Loucy (cell line): ENCODE data around the gene PRSS21.
A peak's percentile ranks its signal among the peaks of the same experiment; 100 is the strongest.

ENCODE experiments used
- H2AFZ ChIP-seq: fragments of 200-600 bp; sonication (generic); 2 replicates; pipeline ENCODE4 v1.6.0; 2016; ENCODE audit warnings: antibody characterized with exemption, mild to moderate bottlenecking, low read length, moderate library complexity
- H3F3A ChIP-seq: fragments of 200-600 bp; 2 replicates; pipeline ENCODE4 v1.6.0; 2016; ENCODE audit warnings: antibody characterized with exemption, low read depth, mild to moderate bottlenecking
- H3K27me3 ChIP-seq: fragments of 200-600 bp; sonication (generic); 2 replicates; pipeline ENCODE4 v1.6.1; 2014; ENCODE audit warnings: low read length, mild to moderate bottlenecking; ENCODE audit not compliant: insufficient read depth, poor library complexity, severe bottlenecking
- H3K36me3 ChIP-seq: fragments of 200-600 bp; sonication (generic); 2 replicates; pipeline ENCODE4 v1.6.1; 2016; ENCODE audit warnings: low read length; ENCODE audit not compliant: insufficient read depth
- H3K4me1 ChIP-seq: fragments of 200-600 bp; sonication (generic); 2 replicates; pipeline ENCODE4 v1.5.1; 2014; ENCODE audit warnings: low read length, mild to moderate bottlenecking; ENCODE audit not compliant: insufficient read depth, poor library complexity, severe bottlenecking
- H3K4me2 ChIP-seq: fragments of 200-600 bp; sonication (generic); 2 replicates; pipeline ENCODE4 v1.6.0; 2014; ENCODE audit warnings: antibody characterized with exemption, low read length, low read depth, mild to moderate bottlenecking; ENCODE audit not compliant: poor library complexity, severe bottlenecking
- H3K4me3 ChIP-seq: fragments of 200-600 bp; sonication (generic); 2 replicates; pipeline ENCODE4 v1.5.1; 2014; ENCODE audit warnings: low read length, mild to moderate bottlenecking, mixed read lengths; ENCODE audit not compliant: poor library complexity, severe bottlenecking
- H3K79me2 ChIP-seq: fragments of 200-600 bp; sonication (generic); 2 replicates; pipeline ENCODE4 v1.6.1; 2014; ENCODE audit warnings: low read length; ENCODE audit not compliant: insufficient read depth
- H3K9ac ChIP-seq: fragments of 200-600 bp; sonication (generic); 2 replicates; pipeline ENCODE4 v1.6.0; 2014; ENCODE audit warnings: mild to moderate bottlenecking, low read depth, low read length, moderate library complexity; ENCODE audit not compliant: poor library complexity, severe bottlenecking
- H3K9me2 ChIP-seq: fragments of 200-600 bp; sonication (generic); replicated peaks from 2 replicates; pipeline ENCODE4 v1.6.1; 2016; ENCODE audit warnings: low read depth, low read length, mixed read lengths
- H3K9me3 ChIP-seq: fragments of 200-600 bp; sonication (generic); 2 replicates; pipeline ENCODE4 v1.6.1; 2014; ENCODE audit warnings: mild to moderate bottlenecking, antibody characterized with exemption, low read length, low read depth; ENCODE audit not compliant: insufficient read depth
- H4K20me1 ChIP-seq: fragments of 200-600 bp; sonication (generic); 2 replicates; pipeline ENCODE4 v1.6.0; 2014; ENCODE audit warnings: antibody characterized with exemption, low read length, mild to moderate bottlenecking; ENCODE audit not compliant: insufficient read depth, poor library complexity, severe bottlenecking
- EZH2phosphoT487 ChIP-seq: fragments of 200-600 bp; IDR thresholded peaks from 2 replicates; pipeline ENCODE4 v1.6.1; 2018; ENCODE audit warnings: antibody characterized with exemption, mild to moderate bottlenecking, moderate library complexity, borderline replicate concordance
- TF ChIP-seq, protein P1 (sequence below): fragments of 200-600 bp; sonication (generic); conservative IDR thresholded peaks from 2 replicates; pipeline ENCODE4 v1.5.1; 2014; ENCODE audit warnings: mild to moderate bottlenecking, antibody characterized with exemption, low read length

The PRSS21 gene

GRCh38 chr16:2779151-2779920 lies 37.7 kb upstream of the PRSS21 start:
- H3K9ac ChIP-seq = no peak overlapping the region
- no peak for TF ChIP-seq EZH2phosphoT487
- TF ChIP-seq, protein P1, sequence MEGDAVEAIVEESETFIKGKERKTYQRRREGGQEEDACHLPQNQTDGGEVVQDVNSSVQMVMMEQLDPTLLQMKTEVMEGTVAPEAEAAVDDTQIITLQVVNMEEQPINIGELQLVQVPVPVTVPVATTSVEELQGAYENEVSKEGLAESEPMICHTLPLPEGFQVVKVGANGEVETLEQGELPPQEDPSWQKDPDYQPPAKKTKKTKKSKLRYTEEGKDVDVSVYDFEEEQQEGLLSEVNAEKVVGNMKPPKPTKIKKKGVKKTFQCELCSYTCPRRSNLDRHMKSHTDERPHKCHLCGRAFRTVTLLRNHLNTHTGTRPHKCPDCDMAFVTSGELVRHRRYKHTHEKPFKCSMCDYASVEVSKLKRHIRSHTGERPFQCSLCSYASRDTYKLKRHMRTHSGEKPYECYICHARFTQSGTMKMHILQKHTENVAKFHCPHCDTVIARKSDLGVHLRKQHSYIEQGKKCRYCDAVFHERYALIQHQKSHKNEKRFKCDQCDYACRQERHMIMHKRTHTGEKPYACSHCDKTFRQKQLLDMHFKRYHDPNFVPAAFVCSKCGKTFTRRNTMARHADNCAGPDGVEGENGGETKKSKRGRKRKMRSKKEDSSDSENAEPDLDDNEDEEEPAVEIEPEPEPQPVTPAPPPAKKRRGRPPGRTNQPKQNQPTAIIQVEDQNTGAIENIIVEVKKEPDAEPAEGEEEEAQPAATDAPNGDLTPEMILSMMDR = no peak
- no peaks in the 10 kb centered on the region for H4K20me1 ChIP-seq
- no peaks in the 10 kb centered on the region for H3F3A ChIP-seq
- no peak overlapping the region for H3K4me3 ChIP-seq
- peaks cover 28% of the 10 kb centered on the region for H3K79me2 ChIP-seq
- peak overlapping the region; percentile 86 for H3K4me2 ChIP-seq
- H2AFZ ChIP-seq = no peak overlapping the region
- H3K9me2 ChIP-seq = no peaks in the 10 kb centered on the region
- no peaks in the 10 kb centered on the region for H3K9me3 ChIP-seq
- no peaks in the 10 kb centered on the region for H3K36me3 ChIP-seq
- H3K4me1 ChIP-seq = peaks cover 10% of the 10 kb centered on the region
- no peaks in the 10 kb centered on the region for H3K27me3 ChIP-seq

DNA sequence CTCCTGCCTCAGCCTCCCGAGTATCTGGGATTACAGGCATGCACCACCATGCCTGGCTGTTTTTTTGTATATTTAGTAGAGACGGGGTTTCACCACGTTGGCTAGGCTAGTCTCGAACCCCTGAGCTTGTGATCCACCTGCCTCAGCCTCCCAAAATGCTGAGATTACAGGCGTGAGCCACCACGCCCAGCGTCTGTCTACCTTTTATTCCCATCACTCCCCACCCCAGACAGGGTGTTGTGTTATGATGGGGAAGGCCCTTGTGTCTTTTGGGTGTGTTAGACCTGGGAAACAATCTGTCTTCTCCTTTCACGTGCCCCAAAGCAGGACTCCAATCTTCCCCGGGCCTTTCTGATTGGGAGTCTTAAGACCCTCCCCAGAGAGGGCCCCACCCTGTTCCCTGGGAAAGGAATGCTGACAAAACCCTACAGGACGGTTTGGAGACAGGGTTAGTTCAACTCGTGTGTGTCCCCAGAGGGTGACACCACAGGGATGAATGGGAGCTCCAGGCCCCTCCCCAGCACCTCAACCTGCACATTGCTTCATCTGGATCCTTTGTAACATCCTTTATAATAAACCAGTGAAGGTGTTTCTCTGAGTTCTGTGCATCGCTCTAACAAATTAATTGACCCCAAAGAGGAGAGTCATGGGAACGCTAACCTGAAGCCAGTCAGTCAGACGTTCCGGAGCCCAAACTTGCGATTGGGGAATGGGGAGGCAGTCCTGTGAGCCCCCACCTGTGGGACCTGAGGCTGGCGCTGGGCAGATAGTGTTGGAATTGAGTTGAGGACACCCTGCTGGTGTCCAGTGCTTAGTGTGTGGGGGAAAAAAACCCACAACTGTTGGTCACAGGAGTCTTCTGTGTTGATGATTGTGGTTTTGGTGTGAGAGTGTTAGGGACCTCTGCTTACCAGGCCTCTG lies 36.8 kb upstream of the PRSS21 start:
- H4K20me1 ChIP-seq = no peaks in the 10 kb centered on the region

DNA sequence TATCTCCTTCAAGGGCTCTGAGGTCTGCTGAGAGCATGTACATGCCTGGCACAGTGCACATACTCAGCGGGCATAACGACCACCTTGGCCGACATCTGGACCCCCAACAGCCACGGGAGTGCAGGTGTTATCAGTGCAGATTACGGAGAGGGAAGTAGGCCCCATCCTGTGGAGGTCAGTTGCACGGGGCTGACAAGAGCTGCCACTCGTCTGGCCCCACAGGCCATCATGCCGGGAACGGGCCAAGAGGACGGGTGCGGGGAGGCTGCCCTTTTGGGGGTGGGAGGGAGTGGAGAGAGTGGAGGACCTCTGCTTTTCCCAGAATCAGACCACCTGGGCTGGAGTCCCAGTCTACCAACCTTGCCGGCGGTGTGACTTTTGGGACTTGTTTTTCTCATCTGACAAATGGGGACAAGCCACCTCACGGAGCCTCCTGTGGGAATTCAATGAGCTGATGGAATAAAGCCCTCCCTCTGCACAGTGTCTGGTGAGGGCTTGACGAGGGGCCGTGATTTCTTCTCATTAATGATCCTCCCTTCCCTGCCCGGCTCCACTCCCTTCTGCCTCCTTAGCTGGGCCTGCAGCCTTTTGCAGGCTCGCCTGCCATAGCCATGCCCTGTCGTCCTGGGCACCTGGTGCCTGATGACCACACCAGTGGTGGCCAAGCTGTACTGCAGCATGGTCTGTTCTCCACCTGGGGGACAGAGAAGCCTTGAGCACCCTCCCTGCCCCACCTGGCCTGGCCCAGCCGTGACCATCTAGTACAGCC lies 34.3 kb upstream of the PRSS21 start:
- no peak overlapping the region for H3K4me3 ChIP-seq
- no peaks in the 10 kb centered on the region for H3K9me3 ChIP-seq
- H3K36me3 ChIP-seq = no peaks in the 10 kb centered on the region
- TF ChIP-seq EZH2phosphoT487 = no peak
- no peaks in the 10 kb centered on the region for H3K27me3 ChIP-seq
- H3K79me2 ChIP-seq = peaks cover 11% of the 10 kb centered on the region
- H4K20me1 ChIP-seq = no peaks in the 10 kb centered on the region
- H3K4me1 ChIP-seq = peaks cover 4% of the 10 kb centered on the region
- H3F3A ChIP-seq = no peaks in the 10 kb centered on the region
- H2AFZ ChIP-seq = no peak overlapping the region
- H3K9ac ChIP-seq = no peak overlapping the region
- H3K4me2 ChIP-seq = no peak overlapping the region
- no peaks in the 10 kb centered on the region for H3K9me2 ChIP-seq

More for the DNA sequence above, 36.8 kb upstream of the PRSS21 start:
- Histone ChIP-seq H2AFZ (no peak overlapping the region), H3K27me3 (no peaks in the 10 kb centered on the region), H3K9me2 (no peaks in the 10 kb centered on the region), H3F3A (no peaks in the 10 kb centered on the region), H3K4me2 (no peak overlapping the region), H3K9ac (no peak overlapping the region), H3K79me2 (peaks cover 27% of the 10 kb centered on the region), H3K9me3 (no peaks in the 10 kb centered on the region), H3K4me3 (no peak overlapping the region), H3K4me1 (peaks cover 10% of the 10 kb centered on the region), H3K36me3 (no peaks in the 10 kb centered on the region)
- TF ChIP-seq EZH2phosphoT487 = no peak
- TF ChIP-seq, protein P1 = no peak
